Lower leg skin (tissue), 4 donors: ENCODE data around the gene VPREB1. TPM values are rescaled to one million over a fixed set of nuclear protein-coding genes. Genes with fewer than 3 reads are reported as not detected.

Source experiments
- DNase-seq, 2 donors: peaks; one replicate each; pipeline ENCODE4 v3.0.0-alpha.2; 2019; ENCODE audit warnings: low spot score in 2 of 2
- H3K4me3 ChIP-seq: fragments of 200-600 bp; sonication (generic); 2 replicates; pipeline ENCODE4 v1.5.1; 2017; ENCODE audit warnings: mild to moderate bottlenecking, low read depth; ENCODE audit not compliant: poor library complexity, severe bottlenecking
- CTCF ChIP-seq, 3 donors: fragments of 450-650 bp; IDR thresholded peaks; one replicate each; pipeline ENCODE4 v1.5.1; 2016; ENCODE audit warnings: antibody characterized with exemption in 3 of 3, mild to moderate bottlenecking in 3 of 3, moderate library complexity in 2 of 3
- POLR2A ChIP-seq, 2 donors: fragments of 450-650 bp; IDR thresholded peaks; one replicate each; pipeline ENCODE4 v1.6.1; 2016 to 2017; ENCODE audit warnings: antibody characterized with exemption in 2 of 2, mild to moderate bottlenecking in 1 of 2, moderate library complexity in 1 of 2
- WGBS, 2 donors: methylation state at CpG; one replicate each; pipeline ENCODE4 v1.1.5; 2018; 5-methylcytosine and 5-hydroxymethylcytosine counted together
- intact Hi-C: fragments of 100-400 bp; cut with DNase I; formaldehyde crosslinking; loops from one replicate; pipeline ENCODE4 v1.15.0; 2023; ENCODE audit warnings: low total_unique reads
- total RNA-seq, 4 donors: library from RNA; depleted of rRNA; stranded (reverse); fragments of >200 nt; gene quantifications; one replicate each; pipeline ENCODE4 v1.1.0, GENCODE V29; 2016

VPREB1 gene
- total RNA-seq, 4 donors from 2014 or later = not detected

GRCh38 chr22:22197993-22198402 is 46.6 kb upstream of the VPREB1 start:
- no peak overlapping the region for H3K4me3 ChIP-seq
- DNase-seq = no peak
- TF ChIP-seq CTCF (IDR thresholded peaks at IDR 0.05) (no peak), POLR2A (IDR thresholded peaks at IDR 0.05) (no peak)
- intact Hi-C loops = no loop called here
- WGBS, 2 donors = 68 to 70% methylated on average over 4 of the region's 4 CpGs

GRCh38 chr22:22198751-22199150 is 45.8 kb upstream of the VPREB1 start:
- TF ChIP-seq CTCF (IDR thresholded peaks at IDR 0.05) (no peak), POLR2A (IDR thresholded peaks at IDR 0.05) (no peak)
- intact Hi-C loops = no loop called here
- 65 to 69% methylated on average over 4 of the region's 4 CpGs for WGBS, 2 donors

GRCh38 chr22:22199634-22200033 is 45.0 kb upstream of the VPREB1 start:
- H3K4me3 ChIP-seq = no peak overlapping the region
- intact Hi-C loops = no loop called here
- WGBS, 2 donors = 64 to 91% methylated on average over 2 of the region's 2 CpGs
- TF ChIP-seq POLR2A (IDR thresholded peaks at IDR 0.05) (no peak), CTCF (IDR thresholded peaks at IDR 0.05) (no peak)
- DNase-seq = no peak

More at GRCh38 chr22:22198751-22199150, 45.8 kb upstream of the VPREB1 start:
- H3K4me3 ChIP-seq = no peak overlapping the region
- DNase-seq = no peak

- intact Hi-C loops = no loop called here
- no peak for DNase-seq
- WGBS, 2 donors = 40 to 60% methylated on average over 4 of the region's 4 CpGs
- H3K4me3 ChIP-seq = no peak overlapping the region
- no peak for TF ChIP-seq POLR2A (IDR thresholded peaks at IDR 0.05)
Measured at GRCh38 chr22:22200569-22201184, 43.9 kb upstream of the VPREB1 start.

- intact Hi-C loops = no loop called here
- 39 to 47% methylated on average over 7 to 11 of the region's 11 CpGs for WGBS, 2 donors
- DNase-seq = no peak
- TF ChIP-seq CTCF (IDR thresholded peaks at IDR 0.05) (no peak), POLR2A (IDR thresholded peaks at IDR 0.05) (no peak)
- H3K4me3 ChIP-seq = no peak overlapping the region
Measured at GRCh38 chr22:22201185-22201929, 43.2 kb upstream of the VPREB1 start.

- WGBS, 2 donors = 53 to 73% methylated on average over 6 of the region's 6 CpGs
Measured at GRCh38 chr22:22201930-22202343, 42.6 kb upstream of the VPREB1 start.

More at GRCh38 chr22:22201930-22202343, 42.6 kb upstream of the VPREB1 start:
- TF ChIP-seq CTCF (IDR thresholded peaks at IDR 0.05) (no peak), POLR2A (IDR thresholded peaks at IDR 0.05) (no peak)
- DNase-seq = no peak
- intact Hi-C loops = no loop called here
- no peak overlapping the region for H3K4me3 ChIP-seq
